ENCODE results near the gene CAPN12.

CAPN12 gene

DNA sequence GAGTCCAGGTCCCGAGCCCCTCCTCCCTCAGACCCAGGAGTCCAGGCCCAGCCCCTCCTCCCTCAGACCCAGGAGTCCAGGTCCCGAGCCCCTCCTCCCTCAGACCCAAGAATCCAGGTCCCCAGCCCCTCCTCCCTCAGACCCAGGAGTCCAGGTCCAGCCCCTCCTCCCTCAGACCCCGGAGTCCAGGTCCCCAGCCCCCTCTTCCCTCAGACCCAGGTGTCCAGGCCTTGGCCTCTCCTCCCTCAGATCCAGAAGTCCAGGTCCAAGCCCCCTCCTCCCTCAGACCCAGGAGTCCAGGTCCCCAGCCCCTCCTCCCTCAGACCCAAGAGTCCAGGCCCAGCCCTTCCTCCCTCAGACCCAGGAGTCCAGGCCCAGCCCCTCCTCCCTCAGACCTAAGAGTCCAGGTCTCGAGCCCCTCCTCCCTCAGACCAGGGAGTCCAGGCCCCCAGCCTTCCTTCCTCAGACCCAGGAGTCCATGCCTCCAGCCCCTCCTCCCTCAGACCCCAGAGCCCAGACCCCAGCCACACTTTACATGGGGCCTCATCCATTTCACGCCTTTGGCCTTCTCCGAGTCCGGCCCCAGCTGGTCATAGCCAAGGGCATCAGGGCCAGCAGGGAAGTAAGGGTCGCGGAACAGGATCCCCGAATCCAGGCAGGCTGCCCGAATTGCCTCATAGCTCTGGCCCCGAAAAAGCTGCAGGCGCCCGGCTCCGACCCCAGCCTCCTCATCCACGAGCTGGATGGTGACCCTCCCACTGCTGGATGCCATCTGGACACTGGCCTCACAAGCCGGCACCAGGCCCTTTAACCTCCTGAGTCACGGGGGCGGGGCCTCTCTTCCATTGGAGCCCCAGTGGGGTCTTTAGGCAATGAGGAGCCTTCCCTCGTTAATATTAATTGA, 628 bp downstream of the CAPN12 start:
- Histone ChIP-seq H3K27me3 (ENCODE audit: control insufficient read depth, insufficient read depth, low read length) (no peaks in the 10 kb centered on the region), H3K9ac (ENCODE audit: low read length) (no peak overlapping the region), H3K9me3 (ENCODE audit: control insufficient read depth, low read depth, low read length) (no peaks in the 10 kb centered on the region), H3K4me1 (ENCODE audit: control insufficient read depth, low read depth, low read length) (no peaks in the 10 kb centered on the region), H3K4me3 (ENCODE audit: low read length) (no peak overlapping the region), H3K36me3 (ENCODE audit: control insufficient read depth, low read depth, low read length) (no peaks in the 10 kb centered on the region), H3K27ac (ENCODE audit: low read length) (no peak overlapping the region)

DNA sequence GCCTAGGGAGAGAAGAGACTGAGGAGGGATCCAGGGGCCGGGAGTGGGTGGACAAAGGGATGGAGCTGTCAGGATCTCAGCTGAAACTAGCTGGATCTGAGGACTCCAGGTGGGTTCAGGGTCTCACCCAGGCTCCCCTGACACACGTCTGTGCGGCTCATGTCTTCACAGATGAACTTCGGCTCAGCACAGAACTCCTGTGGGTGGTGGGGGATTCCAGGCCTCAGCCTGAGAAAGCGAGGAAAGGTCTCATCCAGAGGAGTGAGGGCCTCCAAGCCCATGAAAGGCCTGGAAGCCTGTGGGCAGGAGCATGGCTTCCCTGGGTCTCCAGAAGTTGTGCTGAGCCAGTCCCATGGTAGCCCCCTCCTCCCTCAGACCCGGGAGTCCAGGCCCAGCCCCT, 1.4 kb downstream of the CAPN12 start:
- H3K9me3 ChIP-seq (ENCODE audit: control insufficient read depth, low read depth, low read length): no peaks in the 10 kb centered on the region

DNA sequence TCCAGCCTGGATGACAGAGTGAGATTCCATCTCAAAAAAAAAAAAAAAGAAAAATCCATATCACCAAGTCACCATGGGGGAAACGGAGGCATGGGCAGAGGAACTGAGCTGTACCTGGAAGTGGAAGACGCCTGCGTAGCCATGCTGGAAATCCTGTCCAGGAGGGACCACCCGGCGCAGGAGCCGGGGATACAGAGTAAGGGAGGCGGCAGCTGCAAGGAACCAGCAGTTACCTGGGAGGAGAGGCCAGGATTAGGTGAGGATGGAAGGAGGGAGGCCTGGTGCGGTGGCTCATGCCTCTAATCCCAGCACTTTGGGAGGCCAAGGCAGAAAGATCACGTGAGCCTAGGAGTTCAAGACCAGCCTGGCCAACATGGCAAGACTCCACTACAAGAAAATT, 2.0 kb downstream of the CAPN12 start:
- H3K4me3 ChIP-seq (ENCODE audit: low read length): no peak overlapping the region
- H3K27ac ChIP-seq (ENCODE audit: low read length): no peak overlapping the region
- H3K9ac ChIP-seq (ENCODE audit: low read length): no peak overlapping the region
- H3K9me3 ChIP-seq (ENCODE audit: control insufficient read depth, low read depth, low read length): no peaks in the 10 kb centered on the region
- H3K36me3 ChIP-seq (ENCODE audit: control insufficient read depth, low read depth, low read length): no peaks in the 10 kb centered on the region
- H3K27me3 ChIP-seq (ENCODE audit: control insufficient read depth, insufficient read depth, low read length): peaks cover 10% of the 10 kb centered on the region
- no peaks in the 10 kb centered on the region for H3K4me1 ChIP-seq (ENCODE audit: control insufficient read depth, low read depth, low read length)

More for the DNA sequence above, 1.4 kb downstream of the CAPN12 start:
- no peak overlapping the region for H3K27ac ChIP-seq (ENCODE audit: low read length)
- H3K36me3 ChIP-seq (ENCODE audit: control insufficient read depth, low read depth, low read length): no peaks in the 10 kb centered on the region
- H3K4me1 ChIP-seq (ENCODE audit: control insufficient read depth, low read depth, low read length): no peaks in the 10 kb centered on the region
- H3K9ac ChIP-seq (ENCODE audit: low read length): no peak overlapping the region
- H3K4me3 ChIP-seq (ENCODE audit: low read length): no peak overlapping the region
- H3K27me3 ChIP-seq (ENCODE audit: control insufficient read depth, insufficient read depth, low read length): peaks cover 4% of the 10 kb centered on the region

DNA sequence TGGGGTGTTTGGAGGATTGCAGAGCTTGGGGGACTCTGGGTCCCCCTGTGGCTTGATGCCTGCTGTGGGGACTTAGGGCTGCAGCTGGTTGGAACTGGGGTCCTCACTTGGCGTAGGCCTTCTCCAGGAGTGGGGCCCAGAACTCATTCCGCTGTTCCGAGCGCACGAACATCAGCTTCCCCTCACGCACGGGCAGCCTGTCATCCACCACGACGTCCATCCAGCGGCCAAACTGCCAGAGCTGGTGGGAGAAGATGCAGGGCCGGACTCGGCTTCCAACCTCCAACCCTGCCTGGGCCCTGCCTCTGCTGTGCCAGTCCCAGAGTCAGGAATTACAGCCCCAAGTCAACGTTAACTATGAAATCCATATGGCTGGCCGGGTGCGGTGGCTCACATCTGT, 2.6 kb downstream of the CAPN12 start:
- Histone ChIP-seq H3K36me3 (ENCODE audit: control insufficient read depth, low read depth, low read length) (no peaks in the 10 kb centered on the region), H3K4me3 (ENCODE audit: low read length) (no peak overlapping the region), H3K9ac (ENCODE audit: low read length) (no peak overlapping the region), H3K4me1 (ENCODE audit: control insufficient read depth, low read depth, low read length) (no peaks in the 10 kb centered on the region), H3K27me3 (ENCODE audit: control insufficient read depth, insufficient read depth, low read length) (peaks cover 14% of the 10 kb centered on the region), H3K27ac (ENCODE audit: low read length) (no peak overlapping the region), H3K9me3 (ENCODE audit: control insufficient read depth, low read depth, low read length) (no peaks in the 10 kb centered on the region)

DNA sequence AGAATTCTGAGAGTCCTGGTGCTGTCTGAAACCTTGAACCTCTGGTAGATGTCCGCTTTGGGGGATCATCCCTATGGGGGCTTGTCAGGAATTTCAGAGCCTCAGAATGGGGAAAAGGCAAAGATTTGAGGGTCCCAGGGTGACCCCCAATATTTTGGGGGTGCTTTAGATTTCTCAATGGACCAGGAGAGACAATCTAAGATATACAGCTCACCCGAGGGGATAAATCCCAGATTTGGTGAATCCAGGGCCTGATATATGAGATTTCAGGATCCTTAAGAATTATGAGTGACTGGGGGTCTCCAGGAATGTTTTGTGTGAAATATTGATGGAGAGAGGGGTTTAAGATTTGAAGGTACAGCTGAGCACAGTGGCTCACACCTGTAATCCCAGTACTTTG, 3.3 kb downstream of the CAPN12 start:
- no peaks in the 10 kb centered on the region for H3K4me1 ChIP-seq (ENCODE audit: control insufficient read depth, low read depth, low read length)

DNA sequence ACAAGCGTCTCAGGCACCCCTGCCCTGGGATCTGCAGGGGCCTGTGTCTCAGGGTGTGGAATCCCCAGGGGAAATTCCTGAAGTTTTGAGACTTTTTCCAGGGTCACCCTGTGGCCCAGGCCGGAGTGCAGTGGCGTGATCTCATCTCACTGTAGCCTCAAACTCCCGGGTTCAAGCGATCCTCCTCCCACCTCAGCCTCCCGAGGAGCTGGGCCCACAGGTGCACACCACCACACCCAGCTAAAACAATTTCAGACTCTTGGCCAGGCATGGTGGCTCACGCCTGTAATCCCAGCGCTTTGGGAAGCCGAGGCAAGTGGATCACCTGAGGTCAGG, 4.0 kb downstream of the CAPN12 start:
- Histone ChIP-seq H3K9ac (ENCODE audit: low read length) (no peak overlapping the region), H3K36me3 (ENCODE audit: control insufficient read depth, low read depth, low read length) (no peaks in the 10 kb centered on the region), H3K9me3 (ENCODE audit: control insufficient read depth, low read depth, low read length) (no peaks in the 10 kb centered on the region), H3K27me3 (ENCODE audit: control insufficient read depth, insufficient read depth, low read length) (peaks cover 19% of the 10 kb centered on the region), H3K4me3 (ENCODE audit: low read length) (no peak overlapping the region), H3K4me1 (ENCODE audit: control insufficient read depth, low read depth, low read length) (peaks cover under 1% of the 10 kb centered on the region), H3K27ac (ENCODE audit: low read length) (no peak overlapping the region)

More for the DNA sequence above, 3.3 kb downstream of the CAPN12 start:
- no peaks in the 10 kb centered on the region for H3K36me3 ChIP-seq (ENCODE audit: control insufficient read depth, low read depth, low read length)
- no peak overlapping the region for H3K27ac ChIP-seq (ENCODE audit: low read length)
- H3K27me3 ChIP-seq (ENCODE audit: control insufficient read depth, insufficient read depth, low read length): peaks cover 19% of the 10 kb centered on the region
- no peak overlapping the region for H3K9ac ChIP-seq (ENCODE audit: low read length)
- no peaks in the 10 kb centered on the region for H3K9me3 ChIP-seq (ENCODE audit: control insufficient read depth, low read depth, low read length)
- no peak overlapping the region for H3K4me3 ChIP-seq (ENCODE audit: low read length)

DNA sequence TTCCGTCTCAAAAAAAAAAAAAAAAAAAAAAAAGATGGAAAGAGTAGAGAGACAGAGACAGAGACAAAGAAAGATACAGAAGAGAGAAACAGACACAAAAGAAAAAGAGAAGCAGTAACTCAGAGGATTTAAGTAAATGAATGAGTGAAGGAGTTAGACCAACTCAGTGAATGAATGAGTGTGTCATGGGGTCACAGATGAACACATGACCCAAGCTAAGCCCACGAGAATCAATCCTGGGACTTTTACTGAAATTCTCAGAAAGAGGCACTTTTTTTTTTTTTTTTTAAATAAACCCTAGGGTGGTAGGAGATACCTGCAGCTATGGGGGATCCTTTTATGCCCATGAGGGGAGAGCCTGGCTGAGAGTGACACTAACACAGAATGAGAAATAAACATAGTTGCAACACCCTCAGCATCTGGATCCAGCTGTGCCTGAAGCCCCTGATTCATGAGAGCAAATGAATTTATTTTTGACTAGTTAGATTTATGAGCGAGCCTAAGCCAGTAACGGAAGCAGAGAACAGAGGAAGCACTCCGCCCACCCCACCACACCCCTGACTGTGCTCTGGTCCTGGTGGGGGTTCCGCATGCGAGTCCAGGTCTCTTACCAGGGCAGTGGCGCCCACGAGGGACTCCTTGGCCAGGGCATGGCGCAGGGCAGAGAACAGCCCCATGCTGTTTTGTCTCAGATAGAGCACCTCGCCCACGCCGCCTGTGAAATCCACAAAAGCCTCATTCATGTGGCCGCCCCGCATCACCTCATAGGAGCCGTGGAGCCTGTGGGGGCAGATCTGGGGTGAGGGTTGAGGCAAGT, 4.6 kb downstream of the CAPN12 start:
- no peak overlapping the region for H3K4me3 ChIP-seq (ENCODE audit: low read length)
- H3K27ac ChIP-seq (ENCODE audit: low read length): no peak overlapping the region
- H3K9me3 ChIP-seq (ENCODE audit: control insufficient read depth, low read depth, low read length): no peaks in the 10 kb centered on the region
- H3K4me1 ChIP-seq (ENCODE audit: control insufficient read depth, low read depth, low read length): peaks cover 3% of the 10 kb centered on the region
- peaks cover 19% of the 10 kb centered on the region for H3K27me3 ChIP-seq (ENCODE audit: control insufficient read depth, insufficient read depth, low read length)
- no peaks in the 10 kb centered on the region for H3K36me3 ChIP-seq (ENCODE audit: control insufficient read depth, low read depth, low read length)
- H3K9ac ChIP-seq (ENCODE audit: low read length): no peak overlapping the region

DNA sequence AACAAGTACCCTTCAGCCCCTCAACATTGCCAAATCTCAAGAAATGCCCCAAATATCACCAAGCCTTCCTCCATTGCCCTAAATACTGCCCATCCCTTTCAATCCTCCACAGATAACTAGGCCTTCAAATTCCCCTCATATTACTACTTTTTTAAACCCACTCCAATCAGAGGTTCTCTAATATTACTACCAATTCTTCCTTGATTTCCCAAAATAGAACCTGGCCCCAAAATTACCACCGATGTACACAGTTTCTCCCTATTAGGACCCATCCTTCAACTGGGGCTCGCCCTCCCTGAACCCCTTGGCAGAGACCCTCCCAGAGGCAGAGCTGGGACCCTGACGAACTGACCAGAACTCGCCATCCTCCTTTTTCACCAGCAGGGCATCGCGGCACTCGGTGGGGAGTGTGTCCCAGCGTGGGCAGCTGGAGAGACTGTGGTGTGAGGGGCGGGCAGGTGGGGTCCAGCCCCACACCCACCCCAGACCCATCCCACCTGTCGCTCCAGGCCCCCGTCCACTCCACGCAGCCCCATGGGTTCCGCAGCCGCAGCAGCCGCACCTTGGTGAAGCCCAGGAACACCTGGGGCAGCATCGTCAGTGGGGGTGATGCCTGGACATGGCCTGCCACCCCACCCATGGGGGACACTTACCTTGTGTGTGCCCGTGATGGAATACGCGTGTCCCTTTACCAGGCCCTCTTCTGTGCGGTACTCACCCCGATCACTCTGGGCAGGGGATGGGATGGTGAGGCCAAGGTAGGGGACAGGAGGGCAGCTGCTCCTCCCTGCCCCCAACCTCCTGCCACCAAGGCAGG, 6.1 kb downstream of the CAPN12 start:
- H3K36me3 ChIP-seq (ENCODE audit: control insufficient read depth, low read depth, low read length): no peaks in the 10 kb centered on the region
- H3K9ac ChIP-seq (ENCODE audit: low read length): no peak overlapping the region
- no peaks in the 10 kb centered on the region for H3K9me3 ChIP-seq (ENCODE audit: control insufficient read depth, low read depth, low read length)
- peaks cover 19% of the 10 kb centered on the region for H3K27me3 ChIP-seq (ENCODE audit: control insufficient read depth, insufficient read depth, low read length)
- peaks cover 3% of the 10 kb centered on the region for H3K4me1 ChIP-seq (ENCODE audit: control insufficient read depth, low read depth, low read length)
- no peak overlapping the region for H3K4me3 ChIP-seq (ENCODE audit: low read length)
- H3K27ac ChIP-seq (ENCODE audit: low read length): no peak overlapping the region

DNA sequence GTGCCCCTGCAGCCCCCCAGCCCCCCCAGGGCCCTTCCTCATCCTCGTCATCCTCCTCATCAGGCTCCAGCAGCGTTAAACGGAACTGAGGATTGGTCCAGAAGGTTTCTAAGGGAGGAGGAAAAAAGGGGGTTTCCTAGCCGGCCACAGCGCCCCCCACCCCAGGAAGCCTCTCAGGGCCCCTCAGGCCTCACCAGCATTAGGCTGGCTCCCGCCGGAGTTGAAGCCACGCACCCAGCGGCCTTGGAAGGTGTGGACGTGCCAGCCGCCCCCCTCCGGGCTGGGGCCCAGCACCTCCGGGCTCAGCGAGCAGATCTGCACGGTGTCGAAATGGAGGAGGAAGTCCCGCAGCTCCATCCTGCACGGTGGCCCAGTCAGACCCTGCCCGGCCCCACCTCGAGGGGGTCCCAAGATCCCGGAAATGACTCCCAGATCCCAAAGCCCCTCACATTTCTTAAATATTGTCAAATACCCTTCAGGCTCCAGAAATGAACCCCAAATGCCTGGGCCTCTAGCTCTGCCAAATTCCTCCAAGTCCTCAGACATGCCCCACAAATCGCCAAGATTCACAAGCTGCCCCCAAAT, 6.9 kb downstream of the CAPN12 start:
- Histone ChIP-seq H3K4me1 (ENCODE audit: control insufficient read depth, low read depth, low read length) (peaks cover 3% of the 10 kb centered on the region), H3K27ac (ENCODE audit: low read length) (no peak overlapping the region), H3K27me3 (ENCODE audit: control insufficient read depth, insufficient read depth, low read length) (peaks cover 19% of the 10 kb centered on the region), H3K36me3 (ENCODE audit: control insufficient read depth, low read depth, low read length) (no peaks in the 10 kb centered on the region), H3K4me3 (ENCODE audit: low read length) (no peak overlapping the region), H3K9ac (ENCODE audit: low read length) (no peak overlapping the region), H3K9me3 (ENCODE audit: control insufficient read depth, low read depth, low read length) (no peaks in the 10 kb centered on the region)

DNA sequence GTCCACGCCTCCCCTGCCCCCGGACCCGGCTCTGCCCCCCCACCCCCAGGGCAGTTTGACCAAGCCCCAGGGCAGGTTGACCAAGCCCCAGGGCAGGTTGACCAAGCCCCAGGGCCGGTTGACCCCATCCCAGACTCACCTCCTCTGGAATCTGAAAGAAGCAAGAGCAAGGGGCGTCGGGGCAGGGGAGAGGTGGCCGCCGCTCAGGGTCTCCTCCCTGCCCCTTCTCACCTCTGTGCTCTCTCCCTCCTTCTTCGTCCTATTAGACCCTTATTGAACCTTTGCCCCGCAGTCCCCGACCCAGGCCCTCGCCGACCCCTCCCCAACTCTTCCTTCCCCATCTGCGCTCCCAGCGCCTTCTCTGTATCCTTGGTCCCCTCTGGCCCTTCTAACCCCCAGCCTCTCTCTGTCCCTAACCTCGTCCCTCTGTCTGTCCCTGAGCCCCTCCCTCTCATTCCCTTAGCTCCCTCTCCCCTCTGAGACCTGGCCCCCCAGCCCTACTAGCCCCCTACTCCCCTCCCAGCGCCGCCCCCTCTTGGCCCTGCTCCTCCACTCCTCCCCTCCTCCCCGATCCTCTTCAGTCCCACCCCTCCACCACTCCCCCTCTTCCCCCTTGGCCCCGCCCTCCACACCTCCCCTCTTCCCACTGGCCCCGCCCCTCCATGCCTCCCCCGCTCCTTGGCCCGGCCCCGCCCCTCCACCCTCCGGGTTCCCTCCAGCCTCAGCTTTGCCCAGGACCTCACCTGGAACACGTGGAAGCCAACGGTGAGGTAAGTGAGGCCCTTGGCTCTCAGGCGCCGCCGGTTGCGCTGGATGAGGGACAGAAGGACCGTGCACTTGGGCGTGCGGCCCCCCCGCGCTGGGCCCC, 7.6 kb downstream of the CAPN12 start:
- H3K36me3 ChIP-seq (ENCODE audit: control insufficient read depth, low read depth, low read length): no peaks in the 10 kb centered on the region
- peaks cover 19% of the 10 kb centered on the region for H3K27me3 ChIP-seq (ENCODE audit: control insufficient read depth, insufficient read depth, low read length)
- H3K9me3 ChIP-seq (ENCODE audit: control insufficient read depth, low read depth, low read length): no peaks in the 10 kb centered on the region
- no peak overlapping the region for H3K27ac ChIP-seq (ENCODE audit: low read length)
- peak overlapping the region; percentile 44 for H3K4me3 ChIP-seq (ENCODE audit: low read length)
- no peak overlapping the region for H3K9ac ChIP-seq (ENCODE audit: low read length)
- peaks cover 3% of the 10 kb centered on the region for H3K4me1 ChIP-seq (ENCODE audit: control insufficient read depth, low read depth, low read length)

All from iPS-18a (cell line).